HepG2 (cell line): ENCODE data around the gene CRTC2. TPM values are rescaled to one million over a fixed set of nuclear protein-coding genes. Genes with fewer than 3 reads are reported as not detected.

Experiments used
- CENPX ChIP-seq: sonication (generic); formaldehyde crosslinking; IDR thresholded peaks from 2 replicates; pipeline ENCODE4 v1.9.0; 2021; ENCODE audit warnings: mild to moderate bottlenecking, missing genetic modification reagents, moderate library complexity
- ESRRA ChIP-seq: sonication (generic); formaldehyde crosslinking; IDR thresholded peaks from 2 replicates; pipeline ENCODE4 v1.5.1; 2020; ENCODE audit warnings: mild to moderate bottlenecking, low read depth, missing genetic modification reagents
- MAZ ChIP-seq, 2 experiments: sonication (generic) in 1 of 2; formaldehyde crosslinking in 1 of 2; IDR thresholded peaks; 2 replicates each; pipeline versions ENCODE4 v1.5.0 to v1.6.1; 2012 to 2020; ENCODE audit warnings: low read depth in 2 of 2, mild to moderate bottlenecking in 2 of 2, borderline replicate concordance in 1 of 2, improper control_type of control experiment in 1 of 2, low read length in 1 of 2, missing genetic modification reagents in 1 of 2, moderate library complexity in 1 of 2
- PAF1 ChIP-seq: IDR thresholded peaks from 2 replicates; pipeline ENCODE4 v1.6.1; 2016; ENCODE audit warnings: missing genetic modification reagents, missing compliant biosample characterization
- PCBP1 ChIP-seq: fragments of 200-400 bp; formaldehyde crosslinking; IDR thresholded peaks from 2 replicates; pipeline ENCODE4 v1.6.1; 2017; ENCODE audit warnings: mild to moderate bottlenecking, low read depth, low read length, borderline replicate concordance
- PTBP1 ChIP-seq: fragments of 200-400 bp; formaldehyde crosslinking; IDR thresholded peaks from 2 replicates; pipeline ENCODE4 v1.6.1; 2018; ENCODE audit warnings: low read length, low read depth; ENCODE audit not compliant: poor library complexity, severe bottlenecking
- RARA ChIP-seq: IDR thresholded peaks from 2 replicates; pipeline ENCODE4 v1.6.1; 2016; ENCODE audit warnings: missing genetic modification reagents, missing compliant biosample characterization
- RBFOX2 ChIP-seq: fragments of 200-400 bp; formaldehyde crosslinking; IDR thresholded peaks from 2 replicates; pipeline ENCODE4 v1.6.1; 2017; ENCODE audit warnings: low read depth, mild to moderate bottlenecking, low read length
- REXO4 ChIP-seq: sonication (generic); formaldehyde crosslinking; IDR thresholded peaks from 2 replicates; pipeline ENCODE4 v1.8.0; 2022; ENCODE audit warnings: missing genetic modification reagents, mild to moderate bottlenecking, borderline replicate concordance
- ZBTB8A ChIP-seq: sonication (generic); formaldehyde crosslinking; IDR thresholded peaks from 2 replicates; pipeline ENCODE4 v1.4.0; 2020; ENCODE audit warnings: mild to moderate bottlenecking, low read depth, missing genetic modification reagents, borderline replicate concordance
- ZKSCAN1 ChIP-seq: fragments of 150-350 bp; IDR thresholded peaks from 2 replicates; pipeline ENCODE4 v1.6.1; 2014; ENCODE audit warnings: low read length
- ZNF207 ChIP-seq: fragments of 450-650 bp; IDR thresholded peaks from 2 replicates; pipeline ENCODE4 v1.6.1; 2016; ENCODE audit warnings: antibody characterized with exemption, borderline replicate concordance
- ZNF234 ChIP-seq: sonication (generic); formaldehyde crosslinking; conservative IDR thresholded peaks from 2 replicates; pipeline ENCODE4 v1.5.1; 2020; ENCODE audit warnings: mild to moderate bottlenecking, missing genetic modification reagents
- ZNF441 ChIP-seq: sonication (generic); formaldehyde crosslinking; IDR thresholded peaks from 2 replicates; pipeline ENCODE4 v1.7.0; 2021; ENCODE audit warnings: missing genetic modification reagents, borderline replicate concordance
- ZNF564 ChIP-seq: sonication (generic); formaldehyde crosslinking; IDR thresholded peaks from 2 replicates; pipeline ENCODE4 v1.8.1; 2023; ENCODE audit warnings: mild to moderate bottlenecking, missing genetic modification reagents
- ZNF614 ChIP-seq: IDR thresholded peaks from 2 replicates; pipeline ENCODE4 v1.6.1; 2018; ENCODE audit warnings: missing biosample characterization, missing genetic modification reagents, inconsistent platforms, borderline replicate concordance
- ZNF790 ChIP-seq: sonication (generic); formaldehyde crosslinking; IDR thresholded peaks from 2 replicates; pipeline ENCODE4 v1.8.0; 2022; ENCODE audit warnings: missing genetic modification reagents, mild to moderate bottlenecking, borderline replicate concordance
- polyA plus RNA-seq, 8 experiments: library from polyadenylated mRNA; depleted of rRNA in 3 of 8; stranded (reverse) in 7 of 8; unstranded in 1 of 8; fragments of >200 nt; fragmentation: Illumina TruSeq in 4 of 8; extraction: Trizol in 4 of 8; gene quantifications; 2 replicates each; pipeline versions ENCODE4 v1.2.1 to v1.2.3, GENCODE V29; 2011 to 2016; ENCODE audit warnings: low read depth in 4 of 8, missing spikeins in 1 of 8, mixed read lengths in 1 of 8; ENCODE audit not compliant: insufficient read depth in 1 of 8
- total RNA-seq, 5 experiments: library from RNA; depleted of rRNA; stranded (reverse); fragments of >200 nt; fragmentation: Illumina TruSeq; extraction: Trizol; gene quantifications; 2 replicates each; pipeline ENCODE4 v1.2.3, GENCODE V29; 2016; ENCODE audit warnings: low read depth in 1 of 5
- TF ChIP-seq, protein P1 (sequence below): sonication (generic); formaldehyde crosslinking; IDR thresholded peaks from 2 replicates; pipeline ENCODE4 v1.8.1; 2023; ENCODE audit warnings: mild to moderate bottlenecking, inconsistent platforms, moderate library complexity, missing genetic modification reagents, borderline replicate concordance
- TF ChIP-seq, protein P2 (sequence below): sonication (generic); formaldehyde crosslinking; IDR thresholded peaks from 2 replicates; pipeline ENCODE4 v1.4.0; 2020; ENCODE audit warnings: low read depth, mild to moderate bottlenecking, missing genetic modification reagents
- TF ChIP-seq, protein P3 (sequence below): IDR thresholded peaks from 2 replicates; pipeline ENCODE4 v1.6.1; 2016
- TF ChIP-seq, protein P4 (sequence below): IDR thresholded peaks from 2 replicates; pipeline ENCODE4 v1.6.1; 2012; ENCODE audit warnings: low read depth, low read length, improper control_type of control experiment
- TF ChIP-seq, protein P5 (sequence below), 2 experiments: fragments of 450-650 bp in 1 of 2; sonication (generic) in 1 of 2; formaldehyde crosslinking; IDR thresholded peaks; 2 replicates each; pipeline versions ENCODE4 v1.5.0 to v1.8.0; 2020 to 2022; ENCODE audit warnings: mild to moderate bottlenecking in 1 of 2, missing genetic modification reagents in 1 of 2

The CRTC2 gene
- total and polyA plus RNA-seq, 2 of the 13 experiments (the other 11 are each of a cell fraction or from before 2014, with no cell fraction given) = 6.1 to 26.7 TPM

DNA sequence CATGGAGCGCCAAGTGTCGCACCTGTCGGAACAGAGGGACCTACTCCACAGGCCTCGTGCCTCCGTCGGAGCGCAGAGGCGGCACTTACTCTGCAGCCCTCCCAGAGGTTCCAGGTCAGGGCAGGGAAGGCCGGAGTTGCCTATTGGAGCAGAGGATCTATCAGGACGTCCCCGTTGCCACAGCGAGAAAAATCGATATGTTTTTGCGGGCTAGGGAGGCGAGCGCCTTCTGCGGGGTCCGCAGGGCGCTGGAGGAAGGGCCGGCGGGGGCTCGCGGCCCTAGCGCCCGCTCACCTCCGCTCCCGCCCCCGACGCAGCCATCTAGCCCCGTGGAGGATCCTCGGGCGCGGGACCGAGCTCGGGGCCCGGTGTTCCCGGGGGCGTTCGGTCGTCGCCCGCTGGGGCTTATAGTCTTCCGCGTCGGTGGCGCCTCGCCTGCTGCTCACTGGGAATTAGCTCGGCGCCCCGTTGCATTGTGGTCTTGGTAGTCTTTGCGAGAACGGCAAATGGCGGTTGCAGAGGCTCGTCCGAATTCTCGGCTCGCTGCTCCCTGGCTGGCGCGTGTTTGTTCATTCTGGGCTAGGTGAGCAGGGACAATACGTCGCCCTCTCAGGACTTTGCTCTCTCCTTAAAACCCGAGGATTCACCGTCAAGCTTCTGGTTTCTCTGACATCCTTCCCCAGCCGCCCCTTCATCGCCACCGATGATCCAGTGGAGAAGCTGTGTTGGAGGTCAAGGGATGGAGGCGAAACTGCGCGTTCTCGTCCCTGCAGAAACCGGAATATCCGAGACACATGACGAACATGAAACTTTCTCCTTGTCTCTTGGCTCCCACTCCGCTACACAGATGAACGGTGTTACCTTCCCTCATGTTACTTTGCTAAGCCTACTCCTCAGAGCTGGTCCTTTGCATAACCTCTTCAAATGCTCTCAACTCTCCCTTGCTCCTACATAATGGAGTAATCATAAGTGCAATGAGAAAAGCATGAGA lies 19.1 kb upstream of the CRTC2 start, which contains the start of gene JTB (continued):
- TF ChIP-seq ZNF614 (CRISPR knock-in tag) (peak; percentile 65), PTBP1 (no peak), ZKSCAN1 (no peak), MAZ (IDR thresholded peaks at IDR 0.05; ENCODE audit: borderline replicate concordance, low read depth, low read length) (no peak), MAZ (CRISPR knock-in tag; IDR thresholded peaks at IDR 0.05; ENCODE audit: low read depth) (no peak; the same call in 1 of the 2 replicates), ZNF234 (CRISPR knock-in tag) (no peak), REXO4 (CRISPR knock-in tag) (no peak), RBFOX2 (peak; percentile 96), PCBP1 (no peak), ZNF441 (CRISPR knock-in tag) (0 out of 2 replicates have a peak, but pooled peaks have one; percentile 35), PAF1 (no peak), RARA (peak; percentile 18; the same call in 1 of the 2 replicates), ZNF564 (0 out of 2 replicates have a peak, but pooled peaks have one; percentile 34), ZNF207 (no peak), ZBTB8A (CRISPR knock-in tag) (no peak), ZNF790 (0 out of 2 replicates have a peak, but pooled peaks have one; percentile 25), ESRRA (CRISPR knock-in tag) (peak; percentile 53; the same call in 1 of the 2 replicates), CENPX (CRISPR knock-in tag) (no peak)
- TF ChIP-seq, protein P1, sequence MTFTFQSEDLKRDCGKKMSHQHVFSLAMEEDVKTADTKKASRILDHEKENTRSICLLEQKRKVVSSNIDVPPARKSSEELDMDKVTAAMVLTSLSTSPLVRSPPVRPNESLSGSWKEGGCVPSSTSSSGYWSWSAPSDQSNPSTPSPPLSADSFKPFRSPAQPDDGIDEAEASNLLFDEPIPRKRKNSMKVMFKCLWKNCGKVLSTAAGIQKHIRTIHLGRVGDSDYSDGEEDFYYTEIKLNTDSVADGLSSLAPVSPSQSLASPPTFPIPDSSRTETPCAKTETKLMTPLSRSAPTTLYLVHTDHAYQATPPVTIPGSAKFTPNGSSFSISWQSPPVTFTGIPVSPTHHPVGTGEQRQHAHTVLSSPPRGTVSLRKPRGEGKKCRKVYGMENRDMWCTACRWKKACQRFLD = no peak
- TF ChIP-seq, protein P2, sequence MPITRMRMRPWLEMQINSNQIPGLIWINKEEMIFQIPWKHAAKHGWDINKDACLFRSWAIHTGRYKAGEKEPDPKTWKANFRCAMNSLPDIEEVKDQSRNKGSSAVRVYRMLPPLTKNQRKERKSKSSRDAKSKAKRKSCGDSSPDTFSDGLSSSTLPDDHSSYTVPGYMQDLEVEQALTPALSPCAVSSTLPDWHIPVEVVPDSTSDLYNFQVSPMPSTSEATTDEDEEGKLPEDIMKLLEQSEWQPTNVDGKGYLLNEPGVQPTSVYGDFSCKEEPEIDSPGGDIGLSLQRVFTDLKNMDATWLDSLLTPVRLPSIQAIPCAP = no peak
- TF ChIP-seq, protein P3, sequence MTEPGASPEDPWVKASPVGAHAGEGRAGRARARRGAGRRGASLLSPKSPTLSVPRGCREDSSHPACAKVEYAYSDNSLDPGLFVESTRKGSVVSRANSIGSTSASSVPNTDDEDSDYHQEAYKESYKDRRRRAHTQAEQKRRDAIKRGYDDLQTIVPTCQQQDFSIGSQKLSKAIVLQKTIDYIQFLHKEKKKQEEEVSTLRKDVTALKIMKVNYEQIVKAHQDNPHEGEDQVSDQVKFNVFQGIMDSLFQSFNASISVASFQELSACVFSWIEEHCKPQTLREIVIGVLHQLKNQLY (CRISPR knock-in tag) = no peak
- TF ChIP-seq, protein P4, sequence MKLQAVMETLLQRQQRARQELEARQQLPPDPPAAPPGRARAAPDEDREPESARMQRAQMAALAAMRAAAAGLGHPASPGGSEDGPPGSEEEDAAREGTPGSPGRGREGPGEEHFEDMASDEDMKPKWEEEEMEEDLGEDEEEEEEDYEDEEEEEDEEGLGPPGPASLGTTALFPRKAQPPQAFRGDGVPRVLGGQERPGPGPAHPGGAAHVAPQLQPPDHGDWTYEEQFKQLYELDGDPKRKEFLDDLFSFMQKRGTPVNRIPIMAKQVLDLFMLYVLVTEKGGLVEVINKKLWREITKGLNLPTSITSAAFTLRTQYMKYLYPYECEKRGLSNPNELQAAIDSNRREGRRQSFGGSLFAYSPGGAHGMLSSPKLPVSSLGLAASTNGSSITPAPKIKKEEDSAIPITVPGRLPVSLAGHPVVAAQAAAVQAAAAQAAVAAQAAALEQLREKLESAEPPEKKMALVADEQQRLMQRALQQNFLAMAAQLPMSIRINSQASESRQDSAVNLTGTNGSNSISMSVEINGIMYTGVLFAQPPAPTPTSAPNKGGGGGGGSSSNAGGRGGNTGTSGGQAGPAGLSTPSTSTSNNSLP = no peak
- TF ChIP-seq, protein P5, sequence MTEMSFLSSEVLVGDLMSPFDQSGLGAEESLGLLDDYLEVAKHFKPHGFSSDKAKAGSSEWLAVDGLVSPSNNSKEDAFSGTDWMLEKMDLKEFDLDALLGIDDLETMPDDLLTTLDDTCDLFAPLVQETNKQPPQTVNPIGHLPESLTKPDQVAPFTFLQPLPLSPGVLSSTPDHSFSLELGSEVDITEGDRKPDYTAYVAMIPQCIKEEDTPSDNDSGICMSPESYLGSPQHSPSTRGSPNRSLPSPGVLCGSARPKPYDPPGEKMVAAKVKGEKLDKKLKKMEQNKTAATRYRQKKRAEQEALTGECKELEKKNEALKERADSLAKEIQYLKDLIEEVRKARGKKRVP (CRISPR knock-in tag; IDR thresholded peaks at IDR 0.05) = peak in 1 of 2 experiments; percentile 62; a peak in 1 of 4 replicates
